ENCODE measurements around the gene RPS6KA5. TPM values are rescaled to one million over a fixed set of nuclear protein-coding genes. Genes with fewer than 3 reads are reported as not detected.

The RPS6KA5 gene
- total RNA-seq, 2 donors from 2014 or later = 15.2 to 19.2 TPM

DNA sequence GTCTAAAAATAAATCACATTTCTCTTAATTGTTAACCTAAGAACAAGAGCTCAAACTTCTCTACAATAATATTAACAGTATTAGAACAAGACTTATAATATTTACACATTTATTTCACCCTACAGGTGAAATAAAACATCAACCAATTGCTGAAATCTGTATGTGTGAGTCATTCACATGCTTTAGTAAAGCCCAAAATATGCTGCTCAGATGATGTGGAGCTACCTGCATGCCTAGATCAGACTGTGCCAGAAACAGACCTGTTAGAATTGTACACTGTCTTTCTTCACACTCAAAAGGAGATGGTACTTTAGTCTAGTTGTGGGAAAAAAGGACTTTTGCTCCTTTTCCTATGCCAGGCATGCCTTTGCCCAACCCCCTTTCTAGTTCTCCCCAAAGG, 54.7 kb downstream of the RPS6KA5 start:
- no peak overlapping the region for H3K27ac ChIP-seq
- no peak overlapping the region for H3K4me3 ChIP-seq
- no peak for DNase-seq
- H3K36me3 ChIP-seq = no peaks in the 10 kb centered on the region
- H3K27me3 ChIP-seq = no peaks in the 10 kb centered on the region
- no peaks in the 10 kb centered on the region for H3K4me1 ChIP-seq
- no peaks in the 10 kb centered on the region for H3K9me3 ChIP-seq
- TF ChIP-seq, protein P1, sequence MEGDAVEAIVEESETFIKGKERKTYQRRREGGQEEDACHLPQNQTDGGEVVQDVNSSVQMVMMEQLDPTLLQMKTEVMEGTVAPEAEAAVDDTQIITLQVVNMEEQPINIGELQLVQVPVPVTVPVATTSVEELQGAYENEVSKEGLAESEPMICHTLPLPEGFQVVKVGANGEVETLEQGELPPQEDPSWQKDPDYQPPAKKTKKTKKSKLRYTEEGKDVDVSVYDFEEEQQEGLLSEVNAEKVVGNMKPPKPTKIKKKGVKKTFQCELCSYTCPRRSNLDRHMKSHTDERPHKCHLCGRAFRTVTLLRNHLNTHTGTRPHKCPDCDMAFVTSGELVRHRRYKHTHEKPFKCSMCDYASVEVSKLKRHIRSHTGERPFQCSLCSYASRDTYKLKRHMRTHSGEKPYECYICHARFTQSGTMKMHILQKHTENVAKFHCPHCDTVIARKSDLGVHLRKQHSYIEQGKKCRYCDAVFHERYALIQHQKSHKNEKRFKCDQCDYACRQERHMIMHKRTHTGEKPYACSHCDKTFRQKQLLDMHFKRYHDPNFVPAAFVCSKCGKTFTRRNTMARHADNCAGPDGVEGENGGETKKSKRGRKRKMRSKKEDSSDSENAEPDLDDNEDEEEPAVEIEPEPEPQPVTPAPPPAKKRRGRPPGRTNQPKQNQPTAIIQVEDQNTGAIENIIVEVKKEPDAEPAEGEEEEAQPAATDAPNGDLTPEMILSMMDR (IDR thresholded peaks at IDR 0.05) = no peak
- intact Hi-C loops (cut with DNase I) = no loop called here
- no peak overlapping the region for H3K9ac ChIP-seq (ENCODE audit: low read depth in 2 of 2, low read length in 2 of 2)

- Histone ChIP-seq H3K36me3 (no peaks in the 10 kb centered on the region), H3K27me3 (no peaks in the 10 kb centered on the region), H3K27ac (no peak overlapping the region), H3K4me3 (no peak overlapping the region), H3K9ac (ENCODE audit: low read depth in 2 of 2, low read length in 2 of 2) (no peak overlapping the region), H3K9me3 (no peaks in the 10 kb centered on the region), H3K4me1 (no peaks in the 10 kb centered on the region)
- TF ChIP-seq, protein P1 (IDR thresholded peaks at IDR 0.05) = no peak
- intact Hi-C loops (cut with DNase I) = no loop called here
- DNase-seq = no peak
Measured at GRCh38 chr14:91004987-91005386, 55.5 kb downstream of the RPS6KA5 start.

DNA sequence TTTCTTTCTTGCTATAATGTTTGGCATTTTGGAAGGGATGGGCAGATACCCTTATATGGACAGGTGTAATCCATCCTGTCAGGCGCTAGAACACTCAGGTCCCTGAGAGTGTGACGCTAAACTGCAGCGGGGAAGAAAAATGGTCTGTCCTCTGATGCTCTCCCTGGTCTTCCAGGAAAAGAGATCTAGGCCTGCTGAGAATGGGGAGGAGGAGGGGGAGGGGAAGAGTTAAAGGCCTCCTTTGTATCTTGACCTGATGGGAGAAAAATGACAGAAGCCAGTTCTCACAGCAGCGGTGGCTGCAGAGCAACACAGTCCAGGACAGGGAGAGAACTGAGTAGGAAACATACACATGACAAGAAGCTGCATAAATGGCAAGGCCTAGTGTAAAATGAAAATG, 61.1 kb downstream of the RPS6KA5 start:
- DNase-seq = no peak

GRCh38 chr14:90996967-90997366, 63.5 kb downstream of the RPS6KA5 start:
- H3K27me3 ChIP-seq = no peaks in the 10 kb centered on the region
- H3K9ac ChIP-seq (ENCODE audit: low read depth in 2 of 2, low read length in 2 of 2) = no peak overlapping the region

More for the DNA sequence above, 61.1 kb downstream of the RPS6KA5 start:
- Histone ChIP-seq H3K27ac (no peak overlapping the region), H3K36me3 (no peaks in the 10 kb centered on the region), H3K9ac (ENCODE audit: low read depth in 2 of 2, low read length in 2 of 2) (no peak overlapping the region), H3K27me3 (no peaks in the 10 kb centered on the region), H3K4me1 (peaks cover 3% of the 10 kb centered on the region), H3K9me3 (no peaks in the 10 kb centered on the region), H3K4me3 (no peak overlapping the region)
- TF ChIP-seq, protein P1 (IDR thresholded peaks at IDR 0.05) = no peak
- intact Hi-C loops (cut with DNase I) = no loop called here

GRCh38 chr14:90995785-90996184, 64.7 kb downstream of the RPS6KA5 start:
- H3K27me3 ChIP-seq = no peaks in the 10 kb centered on the region
- no peaks in the 10 kb centered on the region for H3K9me3 ChIP-seq
- H3K4me1 ChIP-seq = peaks cover 3% of the 10 kb centered on the region
- H3K4me3 ChIP-seq = no peak overlapping the region
- intact Hi-C loops (cut with DNase I) = no loop called here
- no peak overlapping the region for H3K9ac ChIP-seq (ENCODE audit: low read depth in 2 of 2, low read length in 2 of 2)
- TF ChIP-seq, protein P1 (IDR thresholded peaks at IDR 0.05) = no peak
- DNase-seq = no peak
- H3K27ac ChIP-seq = no peak overlapping the region
- no peaks in the 10 kb centered on the region for H3K36me3 ChIP-seq

More at GRCh38 chr14:90996967-90997366, 63.5 kb downstream of the RPS6KA5 start:
- Histone ChIP-seq H3K36me3 (no peaks in the 10 kb centered on the region), H3K4me1 (peaks cover 3% of the 10 kb centered on the region), H3K9me3 (no peaks in the 10 kb centered on the region), H3K4me3 (no peak overlapping the region), H3K27ac (no peak overlapping the region)
- intact Hi-C loops (cut with DNase I) = no loop called here
- TF ChIP-seq, protein P1 (IDR thresholded peaks at IDR 0.05) = no peak
- DNase-seq = no peak

Measured in colonic mucosa (tissue), 4 donors.